ENCODE data around the gene NDUFB1.

GRCh38 chr14:92160619-92161018 is 39.1 kb upstream of the NDUFB1 start:
- TF ChIP-seq CTCF (IDR thresholded peaks at IDR 0.05; ENCODE audit: low read depth, low read length, poor library complexity, severe bottlenecking): no peak
- no peak for TF ChIP-seq EZH2phosphoT487 (IDR thresholded peaks at IDR 0.05; ENCODE audit: borderline replicate concordance, low read length)
